ENCODE data around the gene LIMA1. TPM values are rescaled to one million over a fixed set of nuclear protein-coding genes. Genes with fewer than 3 reads are reported as not detected.

LIMA1 gene
- total and polyA plus RNA-seq, 9 of the 15 experiments (the other 6 are each of a cell fraction or from before 2014, with no cell fraction given) = 20.2 to 37.8 (median 27.3) TPM

DNA sequence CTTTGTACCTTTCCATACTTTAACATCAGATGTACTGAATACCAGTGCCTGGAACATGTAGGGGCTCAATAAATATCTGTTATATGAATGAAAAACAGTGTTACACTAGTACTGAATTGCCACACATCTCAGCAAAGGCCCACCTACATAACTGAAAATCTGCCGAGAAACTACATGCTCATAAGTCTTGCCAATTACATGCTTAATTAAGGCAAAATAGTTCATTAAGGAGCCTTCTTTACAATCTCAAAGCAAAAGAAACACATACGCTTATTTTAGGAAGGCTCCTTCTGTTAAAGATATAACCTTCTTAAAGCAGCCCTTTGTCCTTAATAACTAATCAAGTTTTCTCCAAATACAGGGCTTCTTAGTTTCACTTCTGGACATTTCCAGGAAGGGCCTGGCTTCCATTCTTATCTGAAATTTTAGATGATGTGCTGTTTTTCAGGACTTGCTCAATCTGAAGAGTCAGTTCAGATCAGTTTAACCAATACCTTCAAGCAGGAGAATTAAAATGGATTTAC, 11.5 kb downstream of the LIMA1 start (continued):
- no peak for TF ChIP-seq ZNF23 (CRISPR knock-in tag; IDR thresholded peaks at IDR 0.05)
- TF ChIP-seq, protein P1, sequence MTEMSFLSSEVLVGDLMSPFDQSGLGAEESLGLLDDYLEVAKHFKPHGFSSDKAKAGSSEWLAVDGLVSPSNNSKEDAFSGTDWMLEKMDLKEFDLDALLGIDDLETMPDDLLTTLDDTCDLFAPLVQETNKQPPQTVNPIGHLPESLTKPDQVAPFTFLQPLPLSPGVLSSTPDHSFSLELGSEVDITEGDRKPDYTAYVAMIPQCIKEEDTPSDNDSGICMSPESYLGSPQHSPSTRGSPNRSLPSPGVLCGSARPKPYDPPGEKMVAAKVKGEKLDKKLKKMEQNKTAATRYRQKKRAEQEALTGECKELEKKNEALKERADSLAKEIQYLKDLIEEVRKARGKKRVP (CRISPR knock-in tag; IDR thresholded peaks at IDR 0.05) = no peak
- no peak for TF ChIP-seq MED1 (CRISPR knock-in tag; IDR thresholded peaks at IDR 0.05; ENCODE audit: borderline replicate concordance)
- TF ChIP-seq HDAC3 (IDR thresholded peaks at IDR 0.05; ENCODE audit: borderline replicate concordance, partially characterized antibody) = peak; percentile 1
- no peak for TF ChIP-seq NR2C2 (CRISPR knock-in tag; IDR thresholded peaks at IDR 0.05)
- TF ChIP-seq NR2C2 (tag; IDR thresholded peaks at IDR 0.05) = peak; percentile 48; the same call in 1 of the 2 replicates
- no peak for TF ChIP-seq ELF2 (CRISPR knock-in tag; IDR thresholded peaks at IDR 0.05)
- no peak for TF ChIP-seq CC2D1A (IDR thresholded peaks at IDR 0.05)
- no peak for TF ChIP-seq ZNF561 (CRISPR knock-in tag; conservative IDR thresholded peaks at IDR 0.05)
- TF ChIP-seq TBP (optimal IDR thresholded peaks at IDR 0.05; ENCODE audit: low read depth, low read length) = no peak
- TF ChIP-seq ZNF197 (CRISPR knock-in tag; IDR thresholded peaks at IDR 0.05; ENCODE audit: low read depth) = no peak
- TF ChIP-seq HCFC1 (IDR thresholded peaks at IDR 0.05; ENCODE audit: low read depth, low read length) = no peak
- TF ChIP-seq ZNF316 (IDR thresholded peaks at IDR 0.05) = no peak
- no peak for TF ChIP-seq ZNF77 (CRISPR knock-in tag; IDR thresholded peaks at IDR 0.05)
- TF ChIP-seq ATF1 (CRISPR knock-in tag; IDR thresholded peaks at IDR 0.05) = no peak
- no peak for TF ChIP-seq ATF1 (tag; IDR thresholded peaks at IDR 0.05)
- no peak for TF ChIP-seq OTX1 (CRISPR knock-in tag; IDR thresholded peaks at IDR 0.05)
- TF ChIP-seq, protein P2, sequence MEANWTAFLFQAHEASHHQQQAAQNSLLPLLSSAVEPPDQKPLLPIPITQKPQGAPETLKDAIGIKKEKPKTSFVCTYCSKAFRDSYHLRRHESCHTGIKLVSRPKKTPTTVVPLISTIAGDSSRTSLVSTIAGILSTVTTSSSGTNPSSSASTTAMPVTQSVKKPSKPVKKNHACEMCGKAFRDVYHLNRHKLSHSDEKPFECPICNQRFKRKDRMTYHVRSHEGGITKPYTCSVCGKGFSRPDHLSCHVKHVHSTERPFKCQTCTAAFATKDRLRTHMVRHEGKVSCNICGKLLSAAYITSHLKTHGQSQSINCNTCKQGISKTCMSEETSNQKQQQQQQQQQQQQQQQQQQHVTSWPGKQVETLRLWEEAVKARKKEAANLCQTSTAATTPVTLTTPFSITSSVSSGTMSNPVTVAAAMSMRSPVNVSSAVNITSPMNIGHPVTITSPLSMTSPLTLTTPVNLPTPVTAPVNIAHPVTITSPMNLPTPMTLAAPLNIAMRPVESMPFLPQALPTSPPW (CRISPR knock-in tag; IDR thresholded peaks at IDR 0.05) = peak; percentile 33; the same call in 1 of the 2 replicates
- TF ChIP-seq ZNF311 (CRISPR knock-in tag; IDR thresholded peaks at IDR 0.05) = no peak
- no peak for TF ChIP-seq RBBP5 (IDR thresholded peaks at IDR 0.05; ENCODE audit: borderline replicate concordance, insufficient read depth, low read length, poor library complexity, severe bottlenecking)
- TF ChIP-seq HNRNPUL1 (IDR thresholded peaks at IDR 0.05; ENCODE audit: low read length) = no peak
- no peak for TF ChIP-seq GTF2A2 (tag; IDR thresholded peaks at IDR 0.05)
- no peak for TF ChIP-seq STAT5B (CRISPR knock-in tag; IDR thresholded peaks at IDR 0.05)
- TF ChIP-seq HOMEZ (CRISPR knock-in tag; IDR thresholded peaks at IDR 0.05) = no peak
- no peak for TF ChIP-seq LCOR (CRISPR knock-in tag; IDR thresholded peaks at IDR 0.05)
- TF ChIP-seq ASH1L (IDR thresholded peaks at IDR 0.05; ENCODE audit: borderline replicate concordance, low read depth, partially characterized antibody) = no peak
- no peak for TF ChIP-seq SRSF1 (IDR thresholded peaks at IDR 0.05; ENCODE audit: low read depth, low read length)
- TF ChIP-seq SIRT6 (IDR thresholded peaks at IDR 0.05; ENCODE audit: low read depth, low read length) = no peak
